ENCODE results near the gene MAD1L1.

MAD1L1 gene

DNA sequence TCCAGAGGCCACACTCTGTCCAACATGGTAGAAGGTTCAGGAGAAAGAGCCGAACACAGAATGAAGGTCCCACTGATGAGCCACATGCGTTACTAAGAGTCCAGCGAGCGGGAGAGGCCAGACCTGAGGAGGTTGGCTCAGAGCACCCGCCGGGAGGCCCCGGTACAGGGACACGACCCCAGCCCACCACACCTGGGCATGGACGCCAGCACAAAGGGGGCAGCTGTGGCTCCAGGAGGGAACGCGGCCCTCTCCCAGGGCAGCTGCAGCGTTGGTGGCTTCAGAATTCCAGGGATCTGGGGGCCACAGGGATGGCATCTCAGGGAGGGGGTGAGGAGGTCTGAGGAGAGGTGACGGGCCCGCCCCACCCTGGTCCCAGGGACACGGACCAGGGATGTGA, 280.0 kb downstream of the MAD1L1 start:
- WGBS: 93% methylated on average over 15 of the region's 15 CpGs
- Histone ChIP-seq H3K27ac (ENCODE audit: low read depth, low read length) (no peak overlapping the region), H3K27me3 (ENCODE audit: insufficient read depth, low read length) (no peaks in the 10 kb centered on the region), H3K9ac (ENCODE audit: low read depth, low read length) (no peak overlapping the region), H3K9me3 (ENCODE audit: insufficient read depth, low read depth, low read length) (no peaks in the 10 kb centered on the region), H3K4me3 (ENCODE audit: low read length) (no peak overlapping the region), H3K36me3 (ENCODE audit: insufficient read depth, low read length) (peaks cover 8% of the 10 kb centered on the region; the same call in 1 of the 2 replicates), H3K4me1 (ENCODE audit: insufficient read depth, low read length) (no peaks in the 10 kb centered on the region)

DNA sequence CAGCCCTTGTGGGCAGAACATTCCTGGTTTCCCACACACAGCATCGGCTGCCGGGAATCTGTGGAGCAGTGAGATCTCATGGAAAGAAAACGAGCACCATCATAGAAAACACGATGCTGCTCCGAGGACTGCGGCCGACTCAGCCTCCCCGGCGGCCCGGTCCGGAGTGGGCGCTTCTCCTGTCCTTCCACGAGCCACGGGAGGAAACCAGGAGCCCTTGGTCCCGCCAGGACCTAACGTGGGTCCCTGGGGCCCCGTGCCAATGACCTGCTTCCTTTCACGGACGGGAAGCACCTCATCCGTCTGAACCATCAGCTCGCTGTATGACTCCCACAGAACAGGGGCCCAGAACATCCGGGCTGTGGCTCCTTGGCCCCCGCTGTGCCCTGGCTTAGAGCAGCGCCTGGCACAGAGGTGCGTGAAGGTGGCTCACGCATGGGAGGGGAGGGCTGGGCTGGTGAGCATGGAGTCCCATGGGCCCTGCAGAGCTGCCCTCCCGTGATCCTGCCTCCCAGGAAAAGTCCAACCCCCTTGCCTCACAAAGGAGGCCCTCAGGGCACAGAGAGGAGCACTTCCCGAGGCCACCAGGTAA, 280.5 kb downstream of the MAD1L1 start:
- 96% methylated on average over 28 of the region's 28 CpGs for WGBS
- Histone ChIP-seq H3K4me3 (ENCODE audit: low read length) (no peak overlapping the region), H3K9me3 (ENCODE audit: insufficient read depth, low read depth, low read length) (no peaks in the 10 kb centered on the region), H3K9ac (ENCODE audit: low read depth, low read length) (no peak overlapping the region), H3K27ac (ENCODE audit: low read depth, low read length) (no peak overlapping the region), H3K27me3 (ENCODE audit: insufficient read depth, low read length) (no peaks in the 10 kb centered on the region), H3K36me3 (ENCODE audit: insufficient read depth, low read length) (peaks cover 4% of the 10 kb centered on the region; the same call in 1 of the 2 replicates), H3K4me1 (ENCODE audit: insufficient read depth, low read length) (no peaks in the 10 kb centered on the region)

DNA sequence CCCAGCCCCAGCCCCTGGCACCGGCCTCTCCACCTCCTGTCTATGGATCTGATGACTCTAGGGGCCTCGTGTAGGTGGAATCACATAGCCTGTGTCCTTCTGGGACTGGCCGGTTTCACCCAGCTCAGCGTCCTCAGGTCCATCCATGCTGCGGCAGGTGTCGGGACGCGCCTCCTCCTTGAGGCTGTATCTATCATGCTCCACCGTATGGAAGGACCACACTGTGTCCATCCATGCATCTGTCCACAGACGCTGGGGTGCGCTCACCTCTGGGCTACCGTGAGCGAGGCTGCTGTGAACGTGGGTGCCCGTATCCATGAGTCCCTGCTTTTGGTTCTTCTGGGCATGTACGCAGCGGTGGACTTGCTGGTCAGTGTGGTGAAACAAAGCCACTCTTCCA, 281.1 kb downstream of the MAD1L1 start:
- H3K4me3 ChIP-seq (ENCODE audit: low read length): no peak overlapping the region
- no peaks in the 10 kb centered on the region for H3K9me3 ChIP-seq (ENCODE audit: insufficient read depth, low read depth, low read length)
- no peak overlapping the region for H3K9ac ChIP-seq (ENCODE audit: low read depth, low read length)
- H3K4me1 ChIP-seq (ENCODE audit: insufficient read depth, low read length): no peaks in the 10 kb centered on the region
- H3K27me3 ChIP-seq (ENCODE audit: insufficient read depth, low read length): no peaks in the 10 kb centered on the region
- 94% methylated on average over 17 of the region's 17 CpGs for WGBS
- H3K27ac ChIP-seq (ENCODE audit: low read depth, low read length): no peak overlapping the region
- H3K36me3 ChIP-seq (ENCODE audit: insufficient read depth, low read length): no peaks in the 10 kb centered on the region

DNA sequence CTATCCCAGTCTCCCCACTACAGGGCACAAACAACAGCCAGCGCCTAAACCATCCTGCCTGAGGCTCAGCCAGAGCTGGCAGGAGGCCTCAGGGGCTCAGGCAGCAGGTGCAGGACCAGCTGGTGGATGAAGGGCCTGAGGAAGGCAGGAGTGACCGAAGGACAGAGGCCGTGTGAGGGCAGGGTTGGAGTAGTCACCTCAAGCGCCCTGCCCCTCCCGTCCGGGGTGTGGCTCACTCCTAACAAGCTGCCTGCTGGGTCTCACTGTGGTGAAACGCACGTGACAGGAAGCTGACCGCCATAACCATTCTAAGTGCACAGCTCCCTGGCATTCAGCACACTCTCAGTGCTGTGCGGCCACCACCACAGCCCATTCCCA, 281.6 kb downstream of the MAD1L1 start:
- no peaks in the 10 kb centered on the region for H3K4me1 ChIP-seq (ENCODE audit: insufficient read depth, low read length)
- H3K36me3 ChIP-seq (ENCODE audit: insufficient read depth, low read length): no peaks in the 10 kb centered on the region
- H3K9me3 ChIP-seq (ENCODE audit: insufficient read depth, low read depth, low read length): no peaks in the 10 kb centered on the region
- no peak overlapping the region for H3K27ac ChIP-seq (ENCODE audit: low read depth, low read length)
- no peaks in the 10 kb centered on the region for H3K27me3 ChIP-seq (ENCODE audit: insufficient read depth, low read length)
- no peak overlapping the region for H3K4me3 ChIP-seq (ENCODE audit: low read length)
- no peak overlapping the region for H3K9ac ChIP-seq (ENCODE audit: low read depth, low read length)
- WGBS: 95% methylated on average over 10 of the region's 10 CpGs

GRCh38 chr7:1950452-1951158, 282.1 kb downstream of the MAD1L1 start:
- Histone ChIP-seq H3K9ac (ENCODE audit: low read depth, low read length) (no peak overlapping the region), H3K27me3 (ENCODE audit: insufficient read depth, low read length) (no peaks in the 10 kb centered on the region), H3K9me3 (ENCODE audit: insufficient read depth, low read depth, low read length) (no peaks in the 10 kb centered on the region), H3K4me1 (ENCODE audit: insufficient read depth, low read length) (no peaks in the 10 kb centered on the region), H3K4me3 (ENCODE audit: low read length) (no peak overlapping the region), H3K36me3 (ENCODE audit: insufficient read depth, low read length) (no peaks in the 10 kb centered on the region), H3K27ac (ENCODE audit: low read depth, low read length) (no peak overlapping the region)
- 95% methylated on average over 26 of the region's 26 CpGs for WGBS

- H3K9ac ChIP-seq (ENCODE audit: low read depth, low read length): no peak overlapping the region
- no peaks in the 10 kb centered on the region for H3K4me1 ChIP-seq (ENCODE audit: insufficient read depth, low read length)
- no peaks in the 10 kb centered on the region for H3K27me3 ChIP-seq (ENCODE audit: insufficient read depth, low read length)
- WGBS: 92% methylated on average over 18 of the region's 18 CpGs
- no peaks in the 10 kb centered on the region for H3K36me3 ChIP-seq (ENCODE audit: insufficient read depth, low read length)
- H3K9me3 ChIP-seq (ENCODE audit: insufficient read depth, low read depth, low read length): no peaks in the 10 kb centered on the region
- H3K27ac ChIP-seq (ENCODE audit: low read depth, low read length): no peak overlapping the region
- H3K4me3 ChIP-seq (ENCODE audit: low read length): no peak overlapping the region
Measured at GRCh38 chr7:1950066-1950451, 282.7 kb downstream of the MAD1L1 start.

GRCh38 chr7:1949681-1950055, 283.1 kb downstream of the MAD1L1 start:
- WGBS: 92% methylated on average over 15 of the region's 15 CpGs
- no peaks in the 10 kb centered on the region for H3K27me3 ChIP-seq (ENCODE audit: insufficient read depth, low read length)
- H3K9ac ChIP-seq (ENCODE audit: low read depth, low read length): no peak overlapping the region
- no peaks in the 10 kb centered on the region for H3K9me3 ChIP-seq (ENCODE audit: insufficient read depth, low read depth, low read length)
- no peaks in the 10 kb centered on the region for H3K4me1 ChIP-seq (ENCODE audit: insufficient read depth, low read length)
- no peak overlapping the region for H3K4me3 ChIP-seq (ENCODE audit: low read length)
- H3K27ac ChIP-seq (ENCODE audit: low read depth, low read length): no peak overlapping the region
- H3K36me3 ChIP-seq (ENCODE audit: insufficient read depth, low read length): no peaks in the 10 kb centered on the region

DNA sequence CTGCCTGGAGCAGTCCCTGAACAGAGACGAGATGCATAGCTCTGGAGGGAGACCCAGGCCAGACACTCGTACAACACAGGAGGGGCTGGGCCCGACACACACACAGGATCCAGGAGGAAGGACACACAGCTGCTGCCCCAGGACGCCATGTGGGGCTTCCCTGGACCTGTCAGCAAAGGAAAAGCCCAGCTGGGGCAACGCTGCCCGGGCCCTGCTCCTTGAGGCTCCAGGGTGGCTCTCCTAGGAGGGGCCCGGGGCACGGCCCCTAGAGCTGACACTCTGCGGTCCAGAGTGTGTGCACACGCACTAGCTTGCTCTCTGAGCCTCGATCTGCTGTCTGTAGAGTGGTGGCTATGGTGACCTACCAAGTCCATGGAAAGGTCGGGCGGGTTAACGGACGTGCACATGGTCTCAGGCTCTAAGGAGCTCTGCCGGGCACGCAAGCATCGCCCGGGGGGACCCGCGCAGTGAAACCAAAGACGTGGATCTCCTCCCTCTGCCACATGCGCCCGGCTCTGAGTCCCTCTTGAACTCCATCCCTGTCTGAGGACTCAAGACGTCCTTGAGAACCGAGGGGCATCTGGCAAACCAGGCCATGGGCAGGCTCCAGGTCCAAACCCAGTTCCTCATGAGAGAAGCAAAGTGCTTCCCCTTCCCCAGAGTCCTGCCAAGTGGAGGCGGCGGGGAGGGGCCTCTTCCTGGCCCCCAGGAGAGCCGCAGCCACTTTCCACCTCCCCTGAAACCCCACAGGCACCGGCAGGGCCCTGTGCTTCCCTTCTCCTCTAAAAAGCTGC, 283.7 kb downstream of the MAD1L1 start:
- H3K27me3 ChIP-seq (ENCODE audit: insufficient read depth, low read length): no peaks in the 10 kb centered on the region
- 91% methylated on average over 30 of the region's 30 CpGs for WGBS
- H3K4me3 ChIP-seq (ENCODE audit: low read length): no peak overlapping the region
- no peaks in the 10 kb centered on the region for H3K36me3 ChIP-seq (ENCODE audit: insufficient read depth, low read length)
- H3K9ac ChIP-seq (ENCODE audit: low read depth, low read length): no peak overlapping the region
- no peaks in the 10 kb centered on the region for H3K4me1 ChIP-seq (ENCODE audit: insufficient read depth, low read length)
- H3K9me3 ChIP-seq (ENCODE audit: insufficient read depth, low read depth, low read length): no peaks in the 10 kb centered on the region
- H3K27ac ChIP-seq (ENCODE audit: low read depth, low read length): no peak overlapping the region

DNA sequence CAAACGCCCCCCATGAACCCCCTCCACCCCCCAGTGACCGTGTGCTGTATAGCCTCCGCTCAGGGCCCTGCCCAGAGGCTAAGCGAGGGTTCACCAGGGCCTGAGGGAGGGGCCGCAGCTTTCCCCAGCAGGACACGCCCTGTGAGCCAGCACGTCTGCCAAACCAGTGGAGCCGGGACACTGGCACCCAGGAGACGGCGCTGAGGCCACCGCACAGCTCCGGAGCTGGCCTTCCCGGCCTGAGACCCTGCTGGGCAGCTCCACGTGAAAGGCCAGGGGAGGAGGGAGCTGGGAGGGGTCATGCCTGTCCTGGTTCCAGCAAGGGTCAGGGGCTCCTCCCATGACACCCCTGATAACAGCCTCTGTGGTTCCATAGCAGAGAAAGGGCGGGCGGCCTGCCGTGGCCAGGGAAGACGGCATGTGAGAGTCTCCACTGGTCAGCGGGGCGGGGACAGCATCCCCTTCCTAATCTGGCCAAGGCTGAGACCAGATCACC, 284.4 kb downstream of the MAD1L1 start:
- H3K9me3 ChIP-seq (ENCODE audit: insufficient read depth, low read depth, low read length): no peaks in the 10 kb centered on the region
- no peaks in the 10 kb centered on the region for H3K36me3 ChIP-seq (ENCODE audit: insufficient read depth, low read length)
- peaks cover 2% of the 10 kb centered on the region; the same call in 1 of the 2 replicates for H3K4me1 ChIP-seq (ENCODE audit: insufficient read depth, low read length)
- no peak overlapping the region for H3K4me3 ChIP-seq (ENCODE audit: low read length)
- no peaks in the 10 kb centered on the region for H3K27me3 ChIP-seq (ENCODE audit: insufficient read depth, low read length)
- H3K27ac ChIP-seq (ENCODE audit: low read depth, low read length): no peak overlapping the region
- 86% methylated on average over 20 of the region's 20 CpGs for WGBS
- H3K9ac ChIP-seq (ENCODE audit: low read depth, low read length): no peak overlapping the region

DNA sequence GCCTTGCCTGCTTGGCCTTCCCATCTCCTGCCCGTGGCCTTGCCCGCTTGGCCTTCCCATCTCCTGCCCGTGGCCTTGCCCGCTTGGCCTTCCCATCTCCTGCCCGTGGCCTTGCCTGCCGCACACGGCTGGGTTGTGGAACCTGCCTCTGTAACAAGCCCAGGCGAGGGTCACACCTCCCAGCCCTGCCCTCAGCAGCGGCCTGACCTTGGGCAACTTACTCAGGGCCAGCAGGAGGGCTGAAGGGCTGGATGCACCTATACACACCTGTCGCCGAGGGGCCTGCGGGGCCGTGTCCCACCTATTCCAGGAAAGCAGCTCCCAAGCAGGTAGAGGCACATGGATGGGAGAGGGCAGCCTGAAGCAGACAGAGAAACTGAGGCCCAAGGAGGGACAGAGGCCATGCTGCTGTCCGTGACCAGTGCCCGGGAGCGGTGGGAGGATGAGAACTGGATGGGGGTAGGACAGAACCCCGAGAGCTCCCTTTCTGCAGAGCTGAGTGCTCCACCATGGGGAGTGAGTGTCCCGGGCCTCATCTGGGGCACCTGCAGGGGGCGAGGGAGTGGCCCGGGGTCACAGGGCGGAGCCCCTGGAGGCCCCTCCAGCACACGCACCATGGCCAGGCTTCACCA, 285.0 kb downstream of the MAD1L1 start:
- Histone ChIP-seq H3K9ac (ENCODE audit: low read depth, low read length) (no peak overlapping the region), H3K4me3 (ENCODE audit: low read length) (no peak overlapping the region), H3K27me3 (ENCODE audit: insufficient read depth, low read length) (no peaks in the 10 kb centered on the region), H3K36me3 (ENCODE audit: insufficient read depth, low read length) (no peaks in the 10 kb centered on the region), H3K4me1 (ENCODE audit: insufficient read depth, low read length) (peaks cover 6% of the 10 kb centered on the region; the same call in 1 of the 2 replicates), H3K9me3 (ENCODE audit: insufficient read depth, low read depth, low read length) (no peaks in the 10 kb centered on the region), H3K27ac (ENCODE audit: low read depth, low read length) (no peak overlapping the region)
- 88% methylated on average over 22 of the region's 22 CpGs for WGBS

Data from HUES64 (cell line).